Smooth muscle cell of the pulmonary artery (primary cell): Measurements from ENCODE around the gene ZBTB20. TPM values are rescaled to one million over a fixed set of nuclear protein-coding genes. Genes with fewer than 3 reads are reported as not detected.

ENCODE experiments used
- total RNA-seq: library from RNA; depleted of rRNA; stranded (reverse); fragments of >200 nt; gene quantifications from 2 replicates; pipeline ENCODE4 v1.2.3, GENCODE V29; 2014

ZBTB20 gene
- 19.0 and 23.3 TPM in 2 replicates for total RNA-seq

GRCh38 chr3:115146418-115147328 is at the start of gene ZBTB20:
Gene ZBTB20 (minus strand): TSS chr3:115147288.

GRCh38 chr3:114293838-114294535 is 853.1 kb downstream of the ZBTB20 start, which contains the start of gene TIGIT:
Gene TIGIT (plus strand): TSS chr3:114294028. CDS start chr3:114294062, 34 bp downstream.

